ENCODE measurements around the gene ECEL1.

DNA sequence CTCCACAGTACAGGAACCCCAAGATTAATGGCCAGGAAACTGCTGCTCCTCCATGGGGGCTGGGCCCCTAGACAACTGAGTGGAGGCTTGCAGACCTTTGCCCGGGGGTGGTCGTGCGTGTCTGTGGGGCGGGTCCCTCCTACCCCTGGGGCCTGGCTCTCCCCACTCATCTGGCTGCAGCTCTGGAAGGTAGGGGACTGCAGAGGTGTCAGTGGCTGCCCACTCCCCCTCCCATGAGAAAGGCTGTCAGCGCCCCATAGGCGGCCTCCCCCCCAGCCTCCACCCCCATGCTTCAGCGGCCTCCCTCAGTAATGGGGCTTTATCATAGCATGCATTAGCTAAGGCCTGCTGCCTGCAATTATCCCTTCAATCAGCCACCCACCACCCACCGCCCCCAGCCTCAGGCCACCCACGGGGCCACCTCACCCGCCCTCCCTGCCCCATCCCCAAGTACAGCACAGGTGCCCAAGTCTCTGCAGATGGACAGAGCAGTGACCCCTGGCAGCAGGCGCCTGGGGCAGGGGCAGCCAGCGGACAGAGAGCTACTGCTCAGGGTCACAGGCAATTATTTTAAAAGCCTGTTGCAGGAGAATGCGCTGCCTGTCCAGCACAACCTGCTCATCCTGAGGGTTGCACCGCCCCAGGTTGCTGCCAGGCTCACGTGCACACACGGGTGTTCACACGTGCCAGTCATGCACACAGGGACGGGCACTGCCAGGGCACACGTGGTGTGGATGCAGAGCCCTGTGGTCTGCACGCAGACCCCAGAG lies 9.1 kb upstream of the ECEL1 start:
- TF ChIP-seq, protein P1, sequence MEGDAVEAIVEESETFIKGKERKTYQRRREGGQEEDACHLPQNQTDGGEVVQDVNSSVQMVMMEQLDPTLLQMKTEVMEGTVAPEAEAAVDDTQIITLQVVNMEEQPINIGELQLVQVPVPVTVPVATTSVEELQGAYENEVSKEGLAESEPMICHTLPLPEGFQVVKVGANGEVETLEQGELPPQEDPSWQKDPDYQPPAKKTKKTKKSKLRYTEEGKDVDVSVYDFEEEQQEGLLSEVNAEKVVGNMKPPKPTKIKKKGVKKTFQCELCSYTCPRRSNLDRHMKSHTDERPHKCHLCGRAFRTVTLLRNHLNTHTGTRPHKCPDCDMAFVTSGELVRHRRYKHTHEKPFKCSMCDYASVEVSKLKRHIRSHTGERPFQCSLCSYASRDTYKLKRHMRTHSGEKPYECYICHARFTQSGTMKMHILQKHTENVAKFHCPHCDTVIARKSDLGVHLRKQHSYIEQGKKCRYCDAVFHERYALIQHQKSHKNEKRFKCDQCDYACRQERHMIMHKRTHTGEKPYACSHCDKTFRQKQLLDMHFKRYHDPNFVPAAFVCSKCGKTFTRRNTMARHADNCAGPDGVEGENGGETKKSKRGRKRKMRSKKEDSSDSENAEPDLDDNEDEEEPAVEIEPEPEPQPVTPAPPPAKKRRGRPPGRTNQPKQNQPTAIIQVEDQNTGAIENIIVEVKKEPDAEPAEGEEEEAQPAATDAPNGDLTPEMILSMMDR (IDR thresholded peaks at IDR 0.05): no peak
- TF ChIP-seq POLR2A (IDR thresholded peaks at IDR 0.05): no peak

All from uterus (tissue), 2 donors.